Tibial nerve (tissue), 4 donors: ENCODE data around the gene TAS1R1. TPM values are rescaled to one million over a fixed set of nuclear protein-coding genes. Genes with fewer than 3 reads are reported as not detected.

ENCODE experiments used
- DNase-seq, 2 donors: peaks; one replicate each; pipeline ENCODE4 v3.0.0-alpha.2; 2019; ENCODE audit warnings: low spot score in 2 of 2
- H3K27ac ChIP-seq, 4 donors: fragments of 200-600 bp; sonication (generic) in 3 of 4; one replicate each; pipeline ENCODE4 v1.5.1; 2017 to 2019; ENCODE audit warnings: mild to moderate bottlenecking in 1 of 4
- H3K27me3 ChIP-seq, 2 donors: fragments of 200-600 bp; sonication (generic) in 1 of 2; one replicate each; pipeline versions ENCODE4 v1.5.1 to v1.6.0; 2017 to 2019
- H3K36me3 ChIP-seq, 3 donors: fragments of 200-600 bp; sonication (generic); one replicate each; pipeline ENCODE4 v1.5.1; 2018 to 2019
- H3K4me1 ChIP-seq, 4 donors: fragments of 200-600 bp; sonication (generic) in 3 of 4; one replicate each; pipeline ENCODE4 v1.5.1; 2017 to 2019
- H3K4me3 ChIP-seq, 4 donors: fragments of 200-600 bp; sonication (generic) in 3 of 4; one replicate each; pipeline ENCODE4 v1.5.1; 2017 to 2019; ENCODE audit warnings: mild to moderate bottlenecking in 1 of 4, moderate library complexity in 1 of 4
- H3K9me3 ChIP-seq, 4 donors: fragments of 200-600 bp; sonication (generic) in 3 of 4; one replicate each; pipeline ENCODE4 v1.5.1; 2017 to 2019
- EP300 ChIP-seq, 2 donors: sonication (generic); formaldehyde crosslinking; IDR thresholded peaks; one replicate each; pipeline ENCODE4 v1.6.1; 2017; ENCODE audit warnings: antibody characterized with exemption in 2 of 2, mild to moderate bottlenecking in 1 of 2
- POLR2A ChIP-seq, 2 donors: fragments of 450-650 bp; IDR thresholded peaks; one replicate each; pipeline ENCODE4 v1.6.1; 2017; ENCODE audit warnings: antibody characterized with exemption in 2 of 2, mild to moderate bottlenecking in 2 of 2, moderate library complexity in 2 of 2
- WGBS, 2 donors: methylation state at CpG; one replicate each; pipeline ENCODE4 v1.1.5; 2018; 5-methylcytosine and 5-hydroxymethylcytosine counted together
- total RNA-seq, 4 donors: library from RNA; depleted of rRNA; stranded (reverse); fragments of >200 nt; gene quantifications; one replicate each; pipeline ENCODE4 v1.1.0, GENCODE V29; 2016
- TF ChIP-seq, protein P1 (sequence below), 5 experiments: fragments of 200-600 bp in 3 of 5; fragments of 450-650 bp in 2 of 5; sonication (generic) in 3 of 5; IDR thresholded peaks; one replicate each; pipeline ENCODE4 v1.5.1; 2016 to 2019; ENCODE audit warnings: antibody characterized with exemption in 5 of 5, mild to moderate bottlenecking in 3 of 5, moderate library complexity in 2 of 5

Gene TAS1R1
- total RNA-seq, 4 donors from 2014 or later: 0.22 to 0.78 TPM; not detected in 2

DNA sequence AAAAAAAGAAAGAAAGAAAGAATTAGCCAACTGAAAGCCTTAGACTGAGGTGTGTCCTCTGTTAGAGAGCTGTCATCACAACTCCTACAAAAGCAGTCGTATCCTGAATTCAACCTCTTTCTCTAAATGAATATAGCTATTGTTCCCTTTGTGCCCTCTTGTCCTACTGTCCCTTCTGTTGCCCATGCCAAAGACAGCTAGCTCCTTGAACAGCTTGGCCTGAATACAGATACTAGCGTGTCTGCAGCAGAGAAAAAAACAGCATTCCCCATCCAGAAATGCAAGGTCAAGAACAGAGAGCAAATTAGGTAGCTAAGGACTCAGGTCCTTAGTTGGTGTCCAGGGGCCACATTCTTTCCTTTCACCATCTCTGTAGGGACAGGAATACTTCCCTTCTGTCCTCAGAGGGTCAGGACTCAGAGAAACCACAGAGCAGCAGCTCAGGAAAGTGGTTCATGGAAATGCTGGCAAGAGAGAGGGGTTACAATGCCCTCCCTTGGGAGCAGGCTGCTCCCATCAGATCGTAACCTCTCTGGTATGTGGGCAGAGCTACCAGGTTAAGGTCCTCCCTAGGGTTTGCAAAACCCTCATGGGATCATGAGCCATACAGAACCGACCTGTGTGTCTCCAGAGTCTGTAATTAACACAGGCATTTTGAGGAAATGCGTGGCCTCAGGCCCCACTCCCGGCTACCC, 22.9 kb downstream of the TAS1R1 start:
- no peaks in the 10 kb centered on the region for H3K27me3 ChIP-seq
- H3K27ac ChIP-seq: peak overlapping the region in 3 of 4 donors; percentile 38 to 99 (median 97)
- no peak for DNase-seq
- WGBS, 2 donors: 42 to 50% methylated on average over 6 of the region's 6 CpGs
- H3K9me3 ChIP-seq: no peaks in the 10 kb centered on the region
- TF ChIP-seq POLR2A (IDR thresholded peaks at IDR 0.05) (no peak), EP300 (IDR thresholded peaks at IDR 0.05) (no peak)
- TF ChIP-seq, protein P1, sequence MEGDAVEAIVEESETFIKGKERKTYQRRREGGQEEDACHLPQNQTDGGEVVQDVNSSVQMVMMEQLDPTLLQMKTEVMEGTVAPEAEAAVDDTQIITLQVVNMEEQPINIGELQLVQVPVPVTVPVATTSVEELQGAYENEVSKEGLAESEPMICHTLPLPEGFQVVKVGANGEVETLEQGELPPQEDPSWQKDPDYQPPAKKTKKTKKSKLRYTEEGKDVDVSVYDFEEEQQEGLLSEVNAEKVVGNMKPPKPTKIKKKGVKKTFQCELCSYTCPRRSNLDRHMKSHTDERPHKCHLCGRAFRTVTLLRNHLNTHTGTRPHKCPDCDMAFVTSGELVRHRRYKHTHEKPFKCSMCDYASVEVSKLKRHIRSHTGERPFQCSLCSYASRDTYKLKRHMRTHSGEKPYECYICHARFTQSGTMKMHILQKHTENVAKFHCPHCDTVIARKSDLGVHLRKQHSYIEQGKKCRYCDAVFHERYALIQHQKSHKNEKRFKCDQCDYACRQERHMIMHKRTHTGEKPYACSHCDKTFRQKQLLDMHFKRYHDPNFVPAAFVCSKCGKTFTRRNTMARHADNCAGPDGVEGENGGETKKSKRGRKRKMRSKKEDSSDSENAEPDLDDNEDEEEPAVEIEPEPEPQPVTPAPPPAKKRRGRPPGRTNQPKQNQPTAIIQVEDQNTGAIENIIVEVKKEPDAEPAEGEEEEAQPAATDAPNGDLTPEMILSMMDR (IDR thresholded peaks at IDR 0.05): no peak
- H3K36me3 ChIP-seq: peaks cover 0 to 6% (median 0%) of the 10 kb centered on the region in 3 donors
- H3K4me3 ChIP-seq: no peak overlapping the region
- peaks cover 0 to 43% (median 26%) of the 10 kb centered on the region in 4 donors for H3K4me1 ChIP-seq

DNA sequence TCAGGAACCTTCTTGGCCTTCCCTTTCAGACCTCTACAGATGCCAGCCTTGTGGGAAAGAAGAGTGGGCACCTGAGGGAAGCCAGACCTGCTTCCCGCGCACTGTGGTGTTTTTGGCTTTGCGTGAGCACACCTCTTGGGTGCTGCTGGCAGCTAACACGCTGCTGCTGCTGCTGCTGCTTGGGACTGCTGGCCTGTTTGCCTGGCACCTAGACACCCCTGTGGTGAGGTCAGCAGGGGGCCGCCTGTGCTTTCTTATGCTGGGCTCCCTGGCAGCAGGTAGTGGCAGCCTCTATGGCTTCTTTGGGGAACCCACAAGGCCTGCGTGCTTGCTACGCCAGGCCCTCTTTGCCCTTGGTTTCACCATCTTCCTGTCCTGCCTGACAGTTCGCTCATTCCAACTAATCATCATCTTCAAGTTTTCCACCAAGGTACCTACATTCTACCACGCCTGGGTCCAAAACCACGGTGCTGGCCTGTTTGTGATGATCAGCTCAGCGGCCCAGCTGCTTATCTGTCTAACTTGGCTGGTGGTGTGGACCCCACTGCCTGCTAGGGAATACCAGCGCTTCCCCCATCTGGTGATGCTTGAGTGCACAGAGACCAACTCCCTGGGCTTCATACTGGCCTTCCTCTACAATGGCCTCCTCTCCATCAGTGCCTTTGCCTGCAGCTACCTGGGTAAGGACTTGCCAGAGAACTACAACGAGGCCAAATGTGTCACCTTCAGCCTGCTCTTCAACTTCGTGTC, 23.7 kb downstream of the TAS1R1 start:
- Histone ChIP-seq H3K4me1 (peaks cover 0 to 43% (median 26%) of the 10 kb centered on the region in 4 donors), H3K27ac (peak overlapping the region; percentile 94 to 99 (median 98)), H3K4me3 (peak overlapping the region; percentile 75 to 99 (median 90)), H3K36me3 (peaks cover 0 to 9% (median 0%) of the 10 kb centered on the region in 3 donors), H3K27me3 (no peaks in the 10 kb centered on the region), H3K9me3 (no peaks in the 10 kb centered on the region)
- DNase-seq: no peak
- 89 to 92% methylated on average over 14 of the region's 14 CpGs for WGBS, 2 donors
- TF ChIP-seq EP300 (IDR thresholded peaks at IDR 0.05) (no peak), POLR2A (IDR thresholded peaks at IDR 0.05) (no peak)
- TF ChIP-seq, protein P1 (IDR thresholded peaks at IDR 0.05): no peak

DNA sequence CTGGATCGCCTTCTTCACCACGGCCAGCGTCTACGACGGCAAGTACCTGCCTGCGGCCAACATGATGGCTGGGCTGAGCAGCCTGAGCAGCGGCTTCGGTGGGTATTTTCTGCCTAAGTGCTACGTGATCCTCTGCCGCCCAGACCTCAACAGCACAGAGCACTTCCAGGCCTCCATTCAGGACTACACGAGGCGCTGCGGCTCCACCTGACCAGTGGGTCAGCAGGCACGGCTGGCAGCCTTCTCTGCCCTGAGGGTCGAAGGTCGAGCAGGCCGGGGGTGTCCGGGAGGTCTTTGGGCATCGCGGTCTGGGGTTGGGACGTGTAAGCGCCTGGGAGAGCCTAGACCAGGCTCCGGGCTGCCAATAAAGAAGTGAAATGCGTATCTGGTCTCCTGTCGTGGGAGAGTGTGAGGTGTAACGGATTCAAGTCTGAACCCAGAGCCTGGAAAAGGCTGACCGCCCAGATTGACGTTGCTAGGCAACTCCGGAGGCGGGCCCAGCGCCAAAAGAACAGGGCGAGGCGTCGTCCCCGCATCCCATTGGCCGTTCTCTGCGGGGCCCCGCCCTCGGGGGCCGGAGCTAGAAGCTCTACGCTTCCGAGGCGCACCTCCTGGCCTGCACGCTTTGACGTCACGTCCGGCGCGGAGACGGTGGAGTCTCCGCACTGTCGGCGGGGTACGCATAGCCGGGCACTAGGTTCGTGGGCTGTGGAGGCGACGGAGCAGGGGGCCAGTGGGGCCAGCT, 24.4 kb downstream of the TAS1R1 start, which contains the start of gene ZBTB48:
Gene ZBTB48, plus strand, starts transcription at position 621 of the 745 bp plus-strand sequence. CDS start 616 bp downstream, outside the sequence.
- Histone ChIP-seq H3K27me3 (no peaks in the 10 kb centered on the region), H3K9me3 (no peaks in the 10 kb centered on the region), H3K36me3 (peaks cover 0 to 9% (median 0%) of the 10 kb centered on the region in 3 donors), H3K27ac (peak within 1 kb of the TSS; percentile 94 to 99 (median 98)), H3K4me3 (peak within 1 kb of the TSS; percentile 75 to 99 (median 90)), H3K4me1 (peaks cover 0 to 43% (median 26%) of the 10 kb centered on the region in 4 donors)
- TF ChIP-seq EP300 (IDR thresholded peaks at IDR 0.05) (peak; percentile 93 to 99), POLR2A (IDR thresholded peaks at IDR 0.05) (peak; percentile 86 to 97)
- TF ChIP-seq, protein P1 (IDR thresholded peaks at IDR 0.05): peak in 1 of 5 experiments; percentile 28
- WGBS, 2 donors: 13 to 14% methylated on average over 50 to 55 of the region's 58 CpGs
- DNase-seq: peak; percentile 99 to 100

DNA sequence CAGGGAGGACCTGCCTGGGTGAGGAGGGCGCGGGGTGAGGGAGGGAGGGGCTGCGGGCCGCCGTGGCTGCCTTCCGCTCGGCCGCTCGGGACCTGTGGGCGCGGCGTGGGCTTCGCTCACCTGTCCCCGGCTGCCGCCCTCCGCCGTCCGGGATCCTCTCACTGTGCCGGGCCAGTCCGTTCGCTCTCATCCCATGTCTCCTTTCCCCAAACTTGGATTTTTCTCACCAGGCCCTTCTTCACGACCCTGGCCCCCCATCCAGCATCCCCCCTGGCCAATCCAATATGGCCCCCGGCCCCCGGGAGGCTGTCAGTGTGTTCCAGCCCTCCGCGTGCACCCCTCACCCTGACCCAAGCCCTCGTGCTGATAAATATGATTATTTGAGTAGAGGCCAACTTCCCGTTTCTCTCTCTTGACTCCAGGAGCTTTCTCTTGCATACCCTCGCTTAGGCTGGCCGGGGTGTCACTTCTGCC, 25.0 kb downstream of the TAS1R1 start:
- TF ChIP-seq, protein P1 (IDR thresholded peaks at IDR 0.05): no peak
- TF ChIP-seq EP300 (IDR thresholded peaks at IDR 0.05): no peak
- no peak for TF ChIP-seq POLR2A (IDR thresholded peaks at IDR 0.05)
- no peak for DNase-seq
- H3K9me3 ChIP-seq: no peaks in the 10 kb centered on the region
- WGBS, 2 donors: 0 to 1% methylated on average over 19 to 28 of the region's 30 CpGs
- peak overlapping the region; percentile 75 to 99 (median 90) for H3K4me3 ChIP-seq
- peak overlapping the region; percentile 94 to 99 (median 98) for H3K27ac ChIP-seq
- peaks cover 0 to 43% (median 26%) of the 10 kb centered on the region in 4 donors for H3K4me1 ChIP-seq
- peaks cover 0 to 10% (median 0%) of the 10 kb centered on the region in 3 donors for H3K36me3 ChIP-seq
- H3K27me3 ChIP-seq: no peaks in the 10 kb centered on the region
